ENCODE measurements around the gene RASGRP3. TPM values are rescaled to one million over a fixed set of nuclear protein-coding genes. Genes with fewer than 3 reads are reported as not detected.
A peak's percentile ranks its signal among the peaks of the same experiment; 100 is the strongest.

Gene RASGRP3
- total RNA-seq, 1 experiment from 2014 or later, result 0.84 TPM

DNA sequence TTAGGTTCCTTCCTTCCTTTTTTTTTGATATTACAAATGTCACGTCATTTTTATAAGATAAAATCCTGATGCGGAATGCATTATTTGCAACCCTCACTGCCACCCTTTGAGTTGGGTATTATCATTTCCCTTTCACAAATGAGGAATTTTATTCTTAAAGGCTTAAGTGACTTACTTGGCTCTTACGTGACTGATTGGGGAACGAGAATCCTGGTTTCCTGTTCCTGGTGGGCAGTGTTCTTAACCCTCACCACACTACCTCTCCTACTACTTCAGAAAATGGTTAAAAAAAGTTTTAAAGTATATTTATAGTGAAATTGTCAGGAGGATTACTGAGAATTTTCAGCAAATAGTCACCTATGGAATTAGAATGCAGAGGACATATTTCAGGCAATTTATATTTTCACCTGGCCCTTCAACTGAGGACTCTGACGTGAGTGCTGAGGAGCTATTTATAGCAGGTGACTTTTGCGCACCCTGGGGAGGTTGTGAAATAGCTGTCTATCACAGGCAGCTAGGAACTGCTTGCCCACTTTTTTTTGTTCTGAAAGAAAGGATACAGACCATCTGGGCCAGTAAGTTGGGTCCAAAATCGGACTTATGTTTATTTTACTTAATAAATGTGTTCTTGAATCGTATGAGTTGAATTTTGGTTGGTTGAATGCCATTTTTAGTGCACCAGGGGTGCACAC lies 18.7 kb upstream of the RASGRP3 start:
- no peak for DNase-seq (ENCODE audit: low read depth)

GRCh38 chr2:33458248-33458819 lies 18.1 kb upstream of the RASGRP3 start:
- no peak for DNase-seq (ENCODE audit: low read depth)

DNA sequence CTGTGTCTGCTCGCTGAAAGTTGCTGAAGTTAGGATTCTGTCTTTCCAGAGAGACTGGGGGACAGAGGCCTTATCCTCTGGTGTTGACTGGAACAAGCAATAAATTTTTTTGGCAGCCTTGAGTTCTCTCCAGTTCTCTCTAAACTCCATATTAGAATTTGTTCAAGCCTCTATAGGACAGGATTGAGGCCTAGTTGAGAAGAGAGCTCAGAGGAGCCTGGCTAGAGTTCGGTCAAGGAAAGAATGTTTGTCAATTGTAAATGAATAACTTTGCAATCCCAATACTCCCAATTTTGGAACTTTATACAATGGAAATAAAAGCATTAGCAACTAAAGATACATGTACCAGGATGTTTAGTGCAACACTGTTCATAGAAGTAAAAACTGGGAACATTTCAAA lies 16.7 kb upstream of the RASGRP3 start:
- DNase-seq (ENCODE audit: low read depth), result no peak

DNA sequence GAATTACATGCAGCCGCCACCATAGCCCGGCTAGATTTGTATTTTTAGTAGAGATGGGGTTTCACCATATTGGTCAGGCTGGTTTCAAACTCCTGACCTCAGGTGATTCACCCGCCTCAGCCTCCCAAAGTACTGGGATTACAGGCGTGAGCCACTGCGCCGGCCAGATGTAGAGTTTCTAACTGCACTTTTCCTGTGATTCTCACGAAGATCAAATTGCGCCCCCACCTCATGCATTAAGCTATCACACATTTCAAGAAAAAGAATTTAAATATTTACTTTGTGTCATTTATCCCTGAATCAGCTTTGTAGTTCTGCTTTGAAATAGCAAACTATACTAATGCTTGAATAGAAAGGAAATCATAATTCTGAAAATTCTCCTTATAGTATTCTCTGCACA lies 13.9 kb upstream of the RASGRP3 start:
- DNase-seq (ENCODE audit: low read depth), result peak; percentile 10

- DNase-seq (ENCODE audit: low read depth), result no peak
Observed at GRCh38 chr2:33467413-33467812, 9.0 kb upstream of the RASGRP3 start.

DNA sequence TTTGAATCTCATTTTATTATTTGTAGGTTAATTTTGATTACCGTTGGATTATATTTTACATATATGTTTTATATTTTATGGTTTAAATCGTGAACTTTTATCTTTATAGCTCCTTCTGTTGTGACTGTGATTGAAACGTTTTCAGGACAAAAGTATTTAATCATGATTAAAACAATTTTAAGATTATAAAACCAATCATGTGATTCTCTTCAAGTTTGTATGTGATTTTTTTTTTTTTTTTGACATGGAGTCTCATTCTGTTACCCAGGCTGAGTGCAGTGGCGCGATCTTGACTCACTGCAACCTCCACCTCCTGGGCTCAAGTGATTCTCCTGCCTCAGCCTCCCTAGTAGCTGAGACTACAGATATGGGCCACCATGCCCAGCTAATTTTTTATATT lies 7.2 kb upstream of the RASGRP3 start:
- no peak for DNase-seq (ENCODE audit: low read depth)

DNA sequence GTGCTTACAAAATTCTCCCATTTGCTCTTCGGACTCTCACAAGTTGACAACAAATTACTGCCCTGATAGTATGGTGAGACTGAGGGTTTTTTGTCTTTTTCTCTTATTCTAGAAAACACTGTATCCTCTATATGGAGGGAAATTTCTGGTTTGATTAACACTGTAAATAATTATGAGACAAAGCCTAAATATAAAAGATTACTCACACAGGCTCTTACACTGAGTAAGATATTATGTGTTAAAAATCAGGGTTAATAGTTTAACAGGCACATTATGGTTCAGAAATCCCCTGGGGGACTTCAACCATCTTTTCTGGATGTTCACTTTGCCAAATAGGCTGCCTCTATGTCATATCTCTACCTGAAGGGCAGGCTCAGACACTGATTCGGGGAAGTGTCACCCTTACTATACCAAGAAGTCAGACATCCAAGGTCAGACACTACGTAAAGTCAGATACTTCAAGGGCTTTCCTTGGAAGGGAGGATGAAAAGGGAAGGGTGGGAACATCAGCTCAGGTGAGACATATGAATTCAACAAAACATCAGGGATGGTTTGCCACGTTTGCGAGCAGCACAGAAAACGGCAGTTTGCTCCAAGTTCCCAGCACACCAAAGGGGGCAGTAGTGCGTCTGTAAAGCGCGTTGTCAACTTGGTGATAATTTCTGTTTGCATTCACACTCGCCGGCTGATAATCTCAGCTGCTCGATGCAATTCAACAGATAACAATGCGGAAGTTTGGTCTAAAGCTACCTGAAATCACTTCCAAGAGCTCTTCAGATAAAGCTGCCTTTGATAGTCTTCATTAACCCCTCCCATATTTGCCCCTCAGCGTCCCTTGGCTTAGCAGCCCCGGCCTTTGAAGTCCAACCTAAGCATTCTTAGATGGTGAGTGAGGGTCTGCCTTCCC lies 972 bp upstream of the RASGRP3 start:
- peak; percentile 70 for DNase-seq (ENCODE audit: low read depth)

GRCh38 chr2:33476793-33477190 lies 343 bp downstream of the RASGRP3 start:
- DNase-seq (ENCODE audit: low read depth), result no peak

DNA sequence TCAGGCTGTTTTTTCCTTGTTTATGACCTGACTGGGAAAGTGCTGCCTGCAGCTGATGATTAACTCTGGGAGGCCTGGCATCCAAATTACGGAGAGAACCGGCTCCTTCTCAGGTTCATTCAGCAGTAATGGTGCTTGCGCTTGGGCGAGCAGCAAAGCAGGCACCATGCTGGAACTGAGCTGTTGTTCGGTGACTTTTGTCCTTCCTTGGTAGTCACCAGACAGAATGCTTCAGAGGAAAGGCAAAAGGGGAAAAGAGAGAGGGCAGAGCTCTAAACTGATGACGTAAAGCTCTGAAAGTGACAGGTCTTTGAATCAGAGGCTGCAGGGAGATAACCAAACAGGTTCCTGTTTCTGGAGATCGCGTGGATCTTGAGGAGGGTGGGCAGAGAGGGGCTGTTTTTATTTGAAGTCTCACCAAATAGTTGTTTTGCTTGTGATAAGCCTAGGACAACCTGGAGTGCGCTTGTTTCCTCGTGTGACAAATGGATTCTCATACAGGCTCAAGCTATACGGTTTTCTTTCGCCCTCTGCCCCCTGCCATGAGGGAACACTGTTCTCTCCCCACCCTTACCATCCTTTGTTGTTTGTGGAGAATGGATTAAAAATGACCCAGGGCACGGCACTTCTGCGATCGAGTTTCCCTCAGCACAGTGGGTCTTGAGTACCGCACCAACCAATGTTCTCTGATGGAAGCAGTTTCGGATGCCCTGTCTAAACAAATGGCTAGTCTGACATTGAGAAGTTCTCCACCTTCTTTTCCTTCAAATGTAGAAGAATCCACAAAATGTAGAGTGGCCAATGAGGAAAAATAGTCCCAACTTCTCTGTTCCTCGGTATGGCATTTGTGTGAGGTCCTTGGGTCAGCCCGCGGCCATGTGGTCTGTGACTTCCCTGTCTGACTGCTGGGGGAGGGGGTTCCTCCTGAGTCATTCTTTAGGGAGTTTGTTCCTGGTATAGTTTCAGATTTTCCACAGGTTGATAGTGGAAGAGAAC lies 1.3 kb downstream of the RASGRP3 start:
- no peak for DNase-seq (ENCODE audit: low read depth)

- DNase-seq (ENCODE audit: low read depth), result no peak
Observed at GRCh38 chr2:33478968-33479731, 2.7 kb downstream of the RASGRP3 start.

DNA sequence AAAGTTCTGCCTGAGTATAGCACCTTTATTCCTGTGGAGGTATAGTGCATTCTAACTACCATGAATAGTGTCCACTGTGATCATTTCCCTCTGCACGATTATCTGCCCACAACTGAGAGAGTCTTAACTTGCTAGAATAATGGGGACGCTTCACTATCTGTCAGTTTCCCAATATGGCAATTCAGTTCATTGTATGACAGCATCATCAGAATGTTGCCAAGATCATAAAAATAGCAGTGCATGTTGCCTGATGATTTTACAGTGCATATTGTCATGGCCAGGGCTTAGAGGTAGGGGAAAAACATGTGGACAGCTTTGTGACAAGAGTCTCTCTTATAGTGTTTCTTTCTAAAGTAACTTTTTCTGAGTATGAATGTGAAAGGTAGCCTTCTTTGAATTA lies 6.1 kb downstream of the RASGRP3 start:
- no peak for DNase-seq (ENCODE audit: low read depth)

DNA sequence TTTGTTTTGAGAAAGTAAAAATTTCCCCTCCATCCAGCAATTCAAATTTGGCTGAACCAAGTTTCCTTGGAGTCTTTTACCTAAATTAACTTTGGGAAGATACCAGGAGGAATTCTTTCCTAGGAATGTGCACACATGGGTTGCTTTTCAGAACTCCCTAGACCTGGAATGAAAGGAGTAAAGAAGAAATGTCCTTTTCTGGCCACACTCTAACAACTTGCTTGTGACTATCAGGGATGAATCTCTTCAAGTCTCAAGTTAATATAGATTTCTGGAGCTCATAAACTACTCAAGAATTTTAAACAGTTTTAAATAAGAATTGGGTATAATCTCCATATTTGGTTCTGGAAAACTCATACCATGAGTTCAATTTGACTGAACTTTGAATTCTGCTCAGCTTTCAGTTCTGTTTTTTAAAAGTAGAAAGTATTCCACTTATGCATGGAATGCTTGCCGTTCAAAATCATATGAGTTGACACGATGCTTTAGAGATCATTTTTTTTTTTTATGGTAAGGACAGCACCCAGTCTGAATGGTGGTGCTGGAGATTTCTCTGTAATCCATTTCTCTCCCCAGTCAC lies 7.7 kb downstream of the RASGRP3 start:
- no peak for DNase-seq (ENCODE audit: low read depth)

- DNase-seq (ENCODE audit: low read depth), result no peak
Observed at GRCh38 chr2:33485051-33485450, 8.6 kb downstream of the RASGRP3 start.

- DNase-seq (ENCODE audit: low read depth), result no peak
Observed at GRCh38 chr2:33486544-33486943, 10.1 kb downstream of the RASGRP3 start.

DNA sequence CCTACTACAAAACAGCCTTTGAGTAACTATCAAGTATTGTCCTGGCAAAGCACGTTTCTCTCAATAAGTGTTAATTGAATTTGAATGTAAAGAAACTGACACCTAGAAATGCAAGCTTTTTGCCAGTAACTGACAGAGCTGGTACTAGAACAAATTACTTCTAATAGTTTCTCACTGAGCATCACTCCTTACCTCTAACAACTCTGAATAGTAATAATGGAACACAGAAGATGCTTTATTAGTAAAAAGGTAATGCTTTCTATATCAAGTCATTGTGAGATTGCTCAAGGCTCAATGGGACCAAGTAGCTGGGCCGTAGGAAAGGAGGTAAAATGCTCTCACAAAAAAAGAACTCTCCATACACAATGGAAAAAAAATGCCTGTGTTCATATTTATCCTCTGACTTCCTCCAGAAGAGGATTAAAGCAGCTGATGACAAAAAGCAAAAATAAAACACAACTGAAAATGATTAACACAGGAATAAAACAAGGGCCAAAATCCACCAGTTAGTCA lies 11.8 kb downstream of the RASGRP3 start:
- DNase-seq (ENCODE audit: low read depth), result no peak

- no peak for DNase-seq (ENCODE audit: low read depth)
Observed at GRCh38 chr2:33488715-33489540, 12.5 kb downstream of the RASGRP3 start.

DNA sequence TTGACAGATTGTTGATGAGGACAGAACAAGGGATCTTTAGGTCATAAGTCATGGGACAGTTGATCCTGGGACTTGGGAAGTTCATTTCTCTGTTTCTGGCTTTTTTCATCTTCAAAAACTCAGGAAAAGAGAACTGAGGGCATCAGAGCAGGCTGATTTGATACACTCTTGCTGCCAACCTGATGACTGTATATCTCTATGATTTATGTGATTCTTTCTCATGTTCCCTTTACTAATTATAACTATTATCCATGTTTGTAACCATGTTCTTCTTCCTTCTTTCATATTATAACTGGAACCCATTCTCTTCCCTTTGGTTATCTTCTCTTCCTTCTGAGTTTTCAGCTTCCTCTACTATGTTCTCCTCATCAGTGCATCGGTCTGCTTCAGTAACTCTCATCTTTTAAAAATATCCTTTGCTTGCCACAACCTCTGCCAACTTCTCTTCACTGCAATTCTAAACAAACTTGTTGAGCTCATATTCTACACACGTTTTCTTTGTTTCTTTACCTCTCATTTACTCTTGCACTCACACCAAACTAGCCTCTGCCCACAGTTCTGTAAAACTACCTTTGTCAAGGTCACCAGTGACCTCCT lies 13.5 kb downstream of the RASGRP3 start:
- DNase-seq (ENCODE audit: low read depth), result no peak

GRCh38 chr2:33491441-33492084 lies 15.1 kb downstream of the RASGRP3 start:
- no peak for DNase-seq (ENCODE audit: low read depth)

Data from HT1080 (cell line).